ENCODE data around the gene KCNG2.

DNA sequence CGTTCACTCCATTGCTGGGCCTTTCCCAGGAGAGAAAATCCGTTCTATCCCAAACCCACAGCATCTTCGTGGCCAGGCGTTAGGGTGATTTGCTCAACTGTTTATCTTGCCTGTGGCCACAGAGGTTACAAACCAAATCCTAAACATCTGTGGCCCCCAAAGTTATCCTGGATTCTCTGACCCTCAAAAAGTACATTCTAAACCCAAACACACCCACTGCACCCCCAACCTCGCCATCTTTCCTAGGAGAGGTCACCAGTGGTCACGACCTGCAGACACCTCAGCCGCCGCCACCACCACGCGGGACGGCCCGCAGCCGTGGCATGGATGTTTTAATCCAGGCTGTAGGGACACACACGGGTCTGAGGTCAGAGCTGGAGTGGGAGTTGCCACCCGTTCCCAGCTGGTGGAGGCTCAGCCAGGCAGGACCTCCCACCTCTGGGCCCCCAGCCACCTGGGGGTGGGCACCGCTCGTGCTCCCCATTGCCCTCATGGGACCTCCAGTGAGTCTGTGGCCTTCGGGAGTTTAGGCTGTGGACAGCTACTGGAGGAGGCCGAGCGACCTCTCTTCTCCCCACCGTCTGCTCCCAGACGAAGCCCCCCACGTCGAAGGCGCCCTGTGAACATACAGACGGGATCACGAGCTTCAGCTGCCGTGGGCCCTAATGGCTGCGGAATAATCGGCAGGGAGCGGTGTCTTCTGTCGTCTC lies 72.0 kb downstream of the KCNG2 start:
- no peak for TF ChIP-seq ZBTB38 (CRISPR knock-in tag; IDR thresholded peaks at IDR 0.05)
- TF ChIP-seq BORCS8-MEF2B (CRISPR knock-in tag; IDR thresholded peaks at IDR 0.05) = no peak
- no peak for TF ChIP-seq CTCF (CRISPR knock-in tag; IDR thresholded peaks at IDR 0.05)
- TF ChIP-seq ZNF274 (CRISPR knock-in tag; IDR thresholded peaks at IDR 0.05) = no peak
- no peak for TF ChIP-seq ZNF691 (CRISPR knock-in tag; IDR thresholded peaks at IDR 0.05; ENCODE audit: borderline replicate concordance, low read depth)
- TF ChIP-seq, protein P1, sequence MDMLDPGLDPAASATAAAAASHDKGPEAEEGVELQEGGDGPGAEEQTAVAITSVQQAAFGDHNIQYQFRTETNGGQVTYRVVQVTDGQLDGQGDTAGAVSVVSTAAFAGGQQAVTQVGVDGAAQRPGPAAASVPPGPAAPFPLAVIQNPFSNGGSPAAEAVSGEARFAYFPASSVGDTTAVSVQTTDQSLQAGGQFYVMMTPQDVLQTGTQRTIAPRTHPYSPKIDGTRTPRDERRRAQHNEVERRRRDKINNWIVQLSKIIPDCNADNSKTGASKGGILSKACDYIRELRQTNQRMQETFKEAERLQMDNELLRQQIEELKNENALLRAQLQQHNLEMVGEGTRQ (IDR thresholded peaks at IDR 0.05; ENCODE audit: low read depth, low read length) = no peak
- TF ChIP-seq, protein P1 (CRISPR knock-in tag; IDR thresholded peaks at IDR 0.05; ENCODE audit: borderline replicate concordance) = no peak
- TF ChIP-seq ARNT2 (CRISPR knock-in tag; IDR thresholded peaks at IDR 0.05; ENCODE audit: low read depth) = no peak
- TF ChIP-seq, protein P2, sequence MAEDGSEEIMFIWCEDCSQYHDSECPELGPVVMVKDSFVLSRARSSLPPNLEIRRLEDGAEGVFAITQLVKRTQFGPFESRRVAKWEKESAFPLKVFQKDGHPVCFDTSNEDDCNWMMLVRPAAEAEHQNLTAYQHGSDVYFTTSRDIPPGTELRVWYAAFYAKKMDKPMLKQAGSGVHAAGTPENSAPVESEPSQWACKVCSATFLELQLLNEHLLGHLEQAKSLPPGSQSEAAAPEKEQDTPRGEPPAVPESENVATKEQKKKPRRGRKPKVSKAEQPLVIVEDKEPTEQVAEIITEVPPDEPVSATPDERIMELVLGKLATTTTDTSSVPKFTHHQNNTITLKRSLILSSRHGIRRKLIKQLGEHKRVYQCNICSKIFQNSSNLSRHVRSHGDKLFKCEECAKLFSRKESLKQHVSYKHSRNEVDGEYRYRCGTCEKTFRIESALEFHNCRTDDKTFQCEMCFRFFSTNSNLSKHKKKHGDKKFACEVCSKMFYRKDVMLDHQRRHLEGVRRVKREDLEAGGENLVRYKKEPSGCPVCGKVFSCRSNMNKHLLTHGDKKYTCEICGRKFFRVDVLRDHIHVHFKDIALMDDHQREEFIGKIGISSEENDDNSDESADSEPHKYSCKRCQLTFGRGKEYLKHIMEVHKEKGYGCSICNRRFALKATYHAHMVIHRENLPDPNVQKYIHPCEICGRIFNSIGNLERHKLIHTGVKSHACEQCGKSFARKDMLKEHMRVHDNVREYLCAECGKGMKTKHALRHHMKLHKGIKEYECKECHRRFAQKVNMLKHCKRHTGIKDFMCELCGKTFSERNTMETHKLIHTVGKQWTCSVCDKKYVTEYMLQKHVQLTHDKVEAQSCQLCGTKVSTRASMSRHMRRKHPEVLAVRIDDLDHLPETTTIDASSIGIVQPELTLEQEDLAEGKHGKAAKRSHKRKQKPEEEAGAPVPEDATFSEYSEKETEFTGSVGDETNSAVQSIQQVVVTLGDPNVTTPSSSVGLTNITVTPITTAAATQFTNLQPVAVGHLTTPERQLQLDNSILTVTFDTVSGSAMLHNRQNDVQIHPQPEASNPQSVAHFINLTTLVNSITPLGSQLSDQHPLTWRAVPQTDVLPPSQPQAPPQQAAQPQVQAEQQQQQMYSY (CRISPR knock-in tag; IDR thresholded peaks at IDR 0.05) = no peak
- TF ChIP-seq RAD21 (CRISPR knock-in tag; IDR thresholded peaks at IDR 0.05) = no peak
- no peak for TF ChIP-seq HMG20A (CRISPR knock-in tag; IDR thresholded peaks at IDR 0.05; ENCODE audit: borderline replicate concordance)
- TF ChIP-seq MAFK (conservative IDR thresholded peaks at IDR 0.05 in 1 of 2, IDR thresholded peaks at IDR 0.05 in 1 of 2; ENCODE audit: low read length in 2 of 2) = no peak

Data from HepG2 (cell line).